ENCODE data around the gene ZNF146.

ZNF146 gene

GRCh38 chr19:36209372-36209771 is 5.5 kb upstream of the ZNF146 start:
- Histone ChIP-seq H2AFZ (ENCODE audit: low read depth, low read length) (no peak overlapping the region), H3K4me2 (ENCODE audit: low read length) (no peak overlapping the region), H4K20me1 (ENCODE audit: insufficient read depth, low read length) (no peaks in the 10 kb centered on the region), H3K4me1 (ENCODE audit: low read length) (peaks cover 39% of the 10 kb centered on the region), H3K9ac (ENCODE audit: low read length) (no peak overlapping the region), H3K36me3 (replicated peaks; ENCODE audit: low read depth, low read length) (no peaks in the 10 kb centered on the region), H3K27ac (ENCODE audit: low read length) (no peak overlapping the region), H3K4me3 (ENCODE audit: low read length) (no peak overlapping the region), H3K27me3 (ENCODE audit: low read depth, low read length) (no peaks in the 10 kb centered on the region), H3K79me2 (ENCODE audit: low read length) (peaks cover 15% of the 10 kb centered on the region), H3K9me3 (ENCODE audit: insufficient read depth, low read length) (no peaks in the 10 kb centered on the region)
- TF ChIP-seq EZH2phosphoT487 (IDR thresholded peaks at IDR 0.05; ENCODE audit: low read depth) (no peak), CTCF (IDR thresholded peaks at IDR 0.05; ENCODE audit: low read depth, low read length) (no peak)

- H3K4me3 ChIP-seq (ENCODE audit: low read length): no peak overlapping the region
- no peak overlapping the region for H3K9ac ChIP-seq (ENCODE audit: low read length)
- H3K4me2 ChIP-seq (ENCODE audit: low read length): no peak overlapping the region
- no peak overlapping the region for H3K27ac ChIP-seq (ENCODE audit: low read length)
- TF ChIP-seq CTCF (IDR thresholded peaks at IDR 0.05; ENCODE audit: low read depth, low read length) (no peak), EZH2phosphoT487 (IDR thresholded peaks at IDR 0.05; ENCODE audit: low read depth) (no peak)
- peaks cover 36% of the 10 kb centered on the region for H3K4me1 ChIP-seq (ENCODE audit: low read length)
- H4K20me1 ChIP-seq (ENCODE audit: insufficient read depth, low read length): no peaks in the 10 kb centered on the region
- H3K79me2 ChIP-seq (ENCODE audit: low read length): peaks cover 21% of the 10 kb centered on the region
- no peaks in the 10 kb centered on the region for H3K27me3 ChIP-seq (ENCODE audit: low read depth, low read length)
- no peaks in the 10 kb centered on the region for H3K9me3 ChIP-seq (ENCODE audit: insufficient read depth, low read length)
- H2AFZ ChIP-seq (ENCODE audit: low read depth, low read length): no peak overlapping the region
- H3K36me3 ChIP-seq (replicated peaks; ENCODE audit: low read depth, low read length): no peaks in the 10 kb centered on the region
These were observed 4.4 kb upstream of the ZNF146 start for GRCh38 chr19:36210497-36210896.

- Histone ChIP-seq H2AFZ (ENCODE audit: low read depth, low read length) (no peak overlapping the region), H3K4me1 (ENCODE audit: low read length) (peaks cover 23% of the 10 kb centered on the region), H3K9me3 (ENCODE audit: insufficient read depth, low read length) (no peaks in the 10 kb centered on the region), H3K27me3 (ENCODE audit: low read depth, low read length) (no peaks in the 10 kb centered on the region), H3K36me3 (replicated peaks; ENCODE audit: low read depth, low read length) (peaks cover 5% of the 10 kb centered on the region), H3K9ac (ENCODE audit: low read length) (no peak overlapping the region), H4K20me1 (ENCODE audit: insufficient read depth, low read length) (peaks cover 17% of the 10 kb centered on the region), H3K4me3 (ENCODE audit: low read length) (no peak overlapping the region), H3K4me2 (ENCODE audit: low read length) (no peak overlapping the region), H3K79me2 (ENCODE audit: low read length) (peaks cover 42% of the 10 kb centered on the region), H3K27ac (ENCODE audit: low read length) (no peak overlapping the region)
- TF ChIP-seq EZH2phosphoT487 (IDR thresholded peaks at IDR 0.05; ENCODE audit: low read depth) (no peak), CTCF (IDR thresholded peaks at IDR 0.05; ENCODE audit: low read depth, low read length) (no peak)
These were observed 2.0 kb upstream of the ZNF146 start for GRCh38 chr19:36212895-36213294.

- H3K79me2 ChIP-seq (ENCODE audit: low read length): peaks cover 65% of the 10 kb centered on the region
- peak overlapping the region; percentile 79 for H3K27ac ChIP-seq (ENCODE audit: low read length)
- H3K4me3 ChIP-seq (ENCODE audit: low read length): peak overlapping the region; percentile 86
- peak overlapping the region; percentile 77 for H3K4me2 ChIP-seq (ENCODE audit: low read length)
- no peaks in the 10 kb centered on the region for H3K27me3 ChIP-seq (ENCODE audit: low read depth, low read length)
- H3K4me1 ChIP-seq (ENCODE audit: low read length): peaks cover 13% of the 10 kb centered on the region
- H3K9me3 ChIP-seq (ENCODE audit: insufficient read depth, low read length): no peaks in the 10 kb centered on the region
- TF ChIP-seq EZH2phosphoT487 (IDR thresholded peaks at IDR 0.05; ENCODE audit: low read depth) (no peak), CTCF (IDR thresholded peaks at IDR 0.05; ENCODE audit: low read depth, low read length) (no peak)
- H3K36me3 ChIP-seq (replicated peaks; ENCODE audit: low read depth, low read length): peaks cover 20% of the 10 kb centered on the region
- H2AFZ ChIP-seq (ENCODE audit: low read depth, low read length): peak overlapping the region; percentile 19; the same call in 1 of the 2 replicates
- H3K9ac ChIP-seq (ENCODE audit: low read length): peak overlapping the region; percentile 89
- H4K20me1 ChIP-seq (ENCODE audit: insufficient read depth, low read length): peaks cover 35% of the 10 kb centered on the region
These were observed 594 bp downstream of the ZNF146 start for GRCh38 chr19:36215276-36216123.

Measured in OCI-LY3 (cell line).